NB4 (cell line): ENCODE data around the gene CLDND1.

Source experiments
- CTCF ChIP-seq: IDR thresholded peaks from one replicate; pipeline ENCODE4 v1.5.1; 2012; ENCODE audit warnings: low read depth, low read length
- MAX ChIP-seq: IDR thresholded peaks from 2 replicates; pipeline ENCODE4 v1.6.1; 2011; ENCODE audit warnings: low read depth, low read length
- POLR2A ChIP-seq: IDR thresholded peaks from 2 replicates; pipeline ENCODE4 v1.6.1; 2011; ENCODE audit warnings: mild to moderate bottlenecking; ENCODE audit not compliant: insufficient read length; ENCODE audit errors: extremely low read depth

GRCh38 chr3:98541695-98542094 is 19.0 kb upstream of the CLDND1 start:
- no peak for TF ChIP-seq CTCF
- TF ChIP-seq POLR2A, result no peak
- no peak for TF ChIP-seq MAX
